ENCODE measurements around the gene RTN4RL2. TPM values are rescaled to one million over a fixed set of nuclear protein-coding genes. Genes with fewer than 3 reads are reported as not detected.
A peak's percentile ranks its signal among the peaks of the same experiment; 100 is the strongest.

RTN4RL2 gene
- total RNA-seq, 2 experiments from 2014 or later, result 0.23 to 0.27 TPM

DNA sequence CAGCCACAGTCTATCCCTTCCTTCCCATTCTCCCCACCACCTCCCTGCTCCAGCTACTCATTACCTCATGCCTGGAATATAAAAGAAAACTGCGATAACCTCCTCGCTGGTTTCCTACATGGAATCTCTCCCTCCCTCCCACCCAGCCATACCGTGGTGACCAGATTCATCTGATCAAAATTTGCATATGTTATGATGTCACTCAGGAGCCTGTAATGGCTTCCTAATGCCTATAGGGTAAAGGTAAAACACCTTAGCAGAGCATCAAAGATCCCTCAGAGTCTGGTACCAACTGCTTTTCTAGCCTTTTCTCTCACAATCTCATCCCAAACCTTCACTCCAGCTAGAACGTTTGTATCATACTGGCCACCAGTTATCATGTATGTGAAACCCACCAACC, 19.6 kb downstream of the RTN4RL2 start:
- H3K27me3 Mint-ChIP-seq, result peaks cover 12% of the 10 kb centered on the region
- ATAC-seq (no peak), DNase-seq (no peak)
- no peaks in the 10 kb centered on the region for H3K9me3 Mint-ChIP-seq
- TF ChIP-seq, protein P1, sequence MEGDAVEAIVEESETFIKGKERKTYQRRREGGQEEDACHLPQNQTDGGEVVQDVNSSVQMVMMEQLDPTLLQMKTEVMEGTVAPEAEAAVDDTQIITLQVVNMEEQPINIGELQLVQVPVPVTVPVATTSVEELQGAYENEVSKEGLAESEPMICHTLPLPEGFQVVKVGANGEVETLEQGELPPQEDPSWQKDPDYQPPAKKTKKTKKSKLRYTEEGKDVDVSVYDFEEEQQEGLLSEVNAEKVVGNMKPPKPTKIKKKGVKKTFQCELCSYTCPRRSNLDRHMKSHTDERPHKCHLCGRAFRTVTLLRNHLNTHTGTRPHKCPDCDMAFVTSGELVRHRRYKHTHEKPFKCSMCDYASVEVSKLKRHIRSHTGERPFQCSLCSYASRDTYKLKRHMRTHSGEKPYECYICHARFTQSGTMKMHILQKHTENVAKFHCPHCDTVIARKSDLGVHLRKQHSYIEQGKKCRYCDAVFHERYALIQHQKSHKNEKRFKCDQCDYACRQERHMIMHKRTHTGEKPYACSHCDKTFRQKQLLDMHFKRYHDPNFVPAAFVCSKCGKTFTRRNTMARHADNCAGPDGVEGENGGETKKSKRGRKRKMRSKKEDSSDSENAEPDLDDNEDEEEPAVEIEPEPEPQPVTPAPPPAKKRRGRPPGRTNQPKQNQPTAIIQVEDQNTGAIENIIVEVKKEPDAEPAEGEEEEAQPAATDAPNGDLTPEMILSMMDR (IDR thresholded peaks at IDR 0.05), result no peak
- CTCF ChIA-PET, result interaction anchor here (1.4 to 9.7 kb wide), 7 partner anchors 15 to 131 kb away, joined by 3 to 254 read pairs (median 10); partner anchors contain the start of gene RTN4RL2
- no peak overlapping the region for H3K27ac Mint-ChIP-seq
- intact Hi-C loops (cut with micrococcal nuclease), result loop anchor here (2.0 to 5.0 kb wide), 2 partner anchors 21 to 133 kb away; no protein-coding TSS in a partner anchor
- no peak overlapping the region for H3K4me3 Mint-ChIP-seq
- peaks cover 24% of the 10 kb centered on the region for H3K4me1 Mint-ChIP-seq (ENCODE audit: low read depth)
- peaks cover 13% of the 10 kb centered on the region for H3K36me3 Mint-ChIP-seq (ENCODE audit: low read depth)
- POLR2A ChIA-PET, result interaction anchor here (1.8 kb wide), 1 partner anchor 22 kb away, joined by 10 read pairs; no protein-coding TSS in a partner anchor

DNA sequence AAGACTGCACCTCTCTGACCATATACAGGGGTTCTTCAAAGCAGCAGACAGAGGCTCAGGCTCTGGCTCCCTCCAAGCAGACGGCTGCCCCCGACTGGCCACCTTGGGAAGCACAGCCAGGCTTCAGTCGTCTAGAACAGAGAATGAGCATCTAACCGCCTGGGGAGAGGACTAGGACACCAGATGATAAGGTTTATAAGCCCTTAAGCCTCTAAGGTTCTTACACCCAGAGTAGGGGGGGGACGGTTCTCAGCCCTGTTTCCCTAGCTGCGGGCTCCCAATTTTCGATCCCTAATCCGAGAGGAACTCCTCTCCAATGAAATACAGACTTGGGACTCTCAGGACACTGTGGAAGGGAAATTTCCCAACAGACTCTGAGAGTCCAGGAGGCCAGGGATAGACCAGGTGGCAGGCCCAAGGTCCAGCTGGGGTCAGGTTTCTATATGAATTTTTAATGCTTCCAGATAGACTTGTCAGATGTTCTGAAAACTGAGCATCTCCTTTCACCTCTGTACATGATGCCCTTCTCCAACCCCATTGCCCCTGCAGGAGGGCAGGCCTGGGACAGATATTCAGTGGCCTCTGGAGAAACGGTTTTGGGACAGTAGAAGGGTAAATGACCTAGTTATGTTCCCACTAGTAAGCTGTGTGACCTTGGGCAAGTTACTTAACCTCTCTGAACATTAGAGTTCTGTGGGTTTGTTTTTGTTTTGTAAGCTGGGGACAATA, 20.2 kb downstream of the RTN4RL2 start:
- H3K36me3 Mint-ChIP-seq (ENCODE audit: low read depth), result peaks cover 20% of the 10 kb centered on the region
- CTCF ChIA-PET, result interaction anchor here (0.8 to 9.7 kb wide), 13 partner anchors 8 to 132 kb away, joined by 3 to 254 read pairs (median 5); partner anchors contain the start of gene RTN4RL2
- TF ChIP-seq, protein P1 (IDR thresholded peaks at IDR 0.05), result peak; percentile 90
- ATAC-seq (peak; percentile 63), DNase-seq (peak; percentile 88)
- H3K4me3 Mint-ChIP-seq, result no peak overlapping the region
- POLR2A ChIA-PET, result interaction anchor here (0.6 to 1.8 kb wide), 5 partner anchors 23 to 118 kb away, joined by 3 to 10 read pairs (median 3); no protein-coding TSS in a partner anchor
- no peaks in the 10 kb centered on the region for H3K9me3 Mint-ChIP-seq
- intact Hi-C loops (cut with micrococcal nuclease), result loop anchor here (2.0 kb wide), 1 partner anchor 22 kb away; no protein-coding TSS in a partner anchor
- peaks cover 19% of the 10 kb centered on the region for H3K4me1 Mint-ChIP-seq (ENCODE audit: low read depth)
- H3K27ac Mint-ChIP-seq, result no peak overlapping the region
- H3K27me3 Mint-ChIP-seq, result peaks cover 12% of the 10 kb centered on the region

DNA sequence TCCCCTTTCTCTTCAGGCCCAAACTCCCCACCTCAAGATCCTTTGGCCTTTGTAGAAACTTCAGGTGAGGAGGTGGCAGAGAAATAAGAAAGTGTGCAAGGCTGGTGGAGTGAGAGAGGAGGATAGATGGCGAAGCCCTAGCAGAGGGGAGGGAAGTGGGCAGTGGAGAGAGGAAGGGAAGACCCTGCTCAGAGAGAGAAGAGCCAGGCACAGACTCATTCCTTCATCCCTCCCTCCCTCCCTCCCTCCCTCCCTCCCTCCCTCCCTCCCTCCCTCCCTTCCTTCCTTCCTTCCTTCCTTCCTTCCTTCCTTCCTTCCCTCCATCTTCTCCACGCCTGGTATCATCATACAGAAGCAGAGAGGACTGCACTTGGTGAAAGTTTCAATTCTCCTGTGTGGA, 21.0 kb downstream of the RTN4RL2 start:
- CTCF ChIA-PET, result interaction anchor here (0.8 to 9.7 kb wide), 13 partner anchors 9 to 133 kb away, joined by 3 to 254 read pairs (median 5); partner anchors contain the start of gene RTN4RL2
- Mint-ChIP-seq H3K27ac (no peak overlapping the region), H3K9me3 (no peaks in the 10 kb centered on the region), H3K27me3 (peaks cover 12% of the 10 kb centered on the region), H3K4me1 (ENCODE audit: low read depth) (peaks cover 13% of the 10 kb centered on the region), H3K36me3 (ENCODE audit: low read depth) (peaks cover 26% of the 10 kb centered on the region), H3K4me3 (no peak overlapping the region)
- intact Hi-C loops (cut with micrococcal nuclease), result loop anchor here (2.0 kb wide), 1 partner anchor 23 kb away; no protein-coding TSS in a partner anchor
- ATAC-seq (no peak), DNase-seq (no peak)
- POLR2A ChIA-PET, result interaction anchor here (0.7 to 1.8 kb wide), 6 partner anchors 12 to 119 kb away, joined by 3 to 10 read pairs (median 3); no protein-coding TSS in a partner anchor
- TF ChIP-seq, protein P1 (IDR thresholded peaks at IDR 0.05), result no peak

DNA sequence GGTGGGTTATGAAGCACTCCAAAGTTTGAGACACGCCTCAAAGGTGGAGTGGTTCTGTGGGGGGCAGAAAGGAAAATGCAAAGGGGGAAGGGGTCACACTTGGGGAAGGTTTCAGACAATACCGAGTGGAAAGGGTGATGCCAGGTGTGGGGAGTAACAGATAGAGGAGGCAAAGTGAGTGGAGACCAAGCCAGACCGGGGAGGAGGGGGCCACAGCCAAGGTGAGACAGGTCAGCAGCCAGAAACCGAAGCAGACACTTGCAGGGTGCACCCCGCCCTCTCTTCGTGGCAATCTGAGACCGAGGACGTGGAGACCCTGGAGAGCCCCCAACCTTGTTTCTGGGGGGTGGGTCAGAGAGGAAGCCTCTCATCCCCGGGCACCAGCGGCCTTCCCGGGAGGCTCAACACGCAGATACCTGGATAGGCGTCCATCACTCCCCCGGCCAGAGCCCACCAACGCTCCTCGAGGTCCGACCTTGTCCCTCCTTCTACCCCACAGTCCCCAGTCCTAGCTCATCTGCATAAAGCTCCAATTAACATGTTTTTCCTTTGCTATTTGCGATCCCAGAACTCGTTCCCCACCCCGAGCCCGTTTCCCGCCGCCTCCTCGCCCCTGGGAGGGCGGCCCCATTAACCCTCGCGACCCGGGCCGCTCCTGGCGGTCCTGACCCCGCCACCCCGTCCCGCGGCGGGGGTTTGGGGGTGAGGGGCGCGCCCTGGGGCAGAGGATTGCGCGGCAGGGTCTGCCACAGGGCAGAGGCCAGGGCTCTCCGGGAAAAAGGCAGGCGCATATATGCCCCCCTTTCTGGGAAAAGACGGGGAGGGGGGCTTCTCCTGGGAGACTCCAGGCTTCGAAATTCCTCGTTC, 21.8 kb downstream of the RTN4RL2 start:
- intact Hi-C loops (cut with micrococcal nuclease), result loop anchor here (2.0 kb wide), 1 partner anchor 23 kb away; no protein-coding TSS in a partner anchor
- Mint-ChIP-seq H3K4me1 (ENCODE audit: low read depth) (peaks cover 11% of the 10 kb centered on the region), H3K27me3 (peaks cover 12% of the 10 kb centered on the region), H3K36me3 (ENCODE audit: low read depth) (peaks cover 27% of the 10 kb centered on the region), H3K4me3 (no peak overlapping the region), H3K9me3 (no peaks in the 10 kb centered on the region), H3K27ac (no peak overlapping the region)
- ATAC-seq (no peak), DNase-seq (no peak)
- ChIA-PET POLR2A (interaction anchor here (0.9 to 2.2 kb wide), 4 partner anchors 9 to 129 kb away, joined by 3 to 5 read pairs (median 3); no protein-coding TSS in a partner anchor), CTCF (interaction anchor here (1.0 to 9.7 kb wide), 19 partner anchors 9 to 318 kb away, joined by 3 to 254 read pairs (median 7); partner anchors contain the start of genes P2RX3, RTN4RL2 and SLC43A1)
- TF ChIP-seq, protein P1 (IDR thresholded peaks at IDR 0.05), result no peak
